ENCODE data around the gene DSTN.

- TF ChIP-seq CTCF (IDR thresholded peaks at IDR 0.05) (no peak), POLR2A (IDR thresholded peaks at IDR 0.05) (no peak), POLR2AphosphoS5 (IDR thresholded peaks at IDR 0.05) (no peak)
Observed at GRCh38 chr20:17653835-17654648, 84.2 kb downstream of the DSTN start.

Measured in stomach (tissue), 4 donors.